NCI-H187 treated with DMSO at 0.1 percent for 48 hours (cell line): ENCODE measurements around the gene CANT1.
"Not testable (repeated sequence)": the region's sequence is repeated elsewhere in the genome, so short reads cannot be mapped to it uniquely, and the experiment has no call there.

ENCODE experiments used
- DNase-seq: peaks from one replicate; lab custom pipeline; 2025; lab: John Stamatoyannopoulos, UW

The CANT1 gene

DNA sequence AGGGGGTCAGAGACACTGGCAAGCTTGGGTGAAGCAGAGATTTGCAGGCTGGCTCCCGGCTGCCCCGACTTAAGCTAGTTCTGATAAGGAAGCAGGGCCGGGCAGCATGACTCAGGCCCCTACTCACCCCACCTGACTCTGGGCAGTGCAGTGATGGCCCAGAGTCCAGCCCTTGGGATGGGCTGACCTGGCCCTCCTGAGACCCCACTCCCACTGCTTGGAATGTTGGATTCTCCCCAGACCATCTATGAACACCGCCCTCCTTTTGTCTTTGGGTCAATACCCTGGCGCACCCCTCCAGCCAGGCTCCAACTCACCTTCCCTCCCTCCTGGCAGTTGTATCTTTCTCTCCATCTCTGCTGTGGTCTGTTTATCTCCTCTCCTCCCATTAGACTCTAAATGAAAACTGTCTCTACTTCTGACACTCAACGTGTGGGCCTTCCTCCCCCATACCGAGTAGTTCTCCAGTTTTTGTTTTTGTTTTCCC lies 50.9 kb downstream of the CANT1 start:
- DNase-seq = no peak

DNA sequence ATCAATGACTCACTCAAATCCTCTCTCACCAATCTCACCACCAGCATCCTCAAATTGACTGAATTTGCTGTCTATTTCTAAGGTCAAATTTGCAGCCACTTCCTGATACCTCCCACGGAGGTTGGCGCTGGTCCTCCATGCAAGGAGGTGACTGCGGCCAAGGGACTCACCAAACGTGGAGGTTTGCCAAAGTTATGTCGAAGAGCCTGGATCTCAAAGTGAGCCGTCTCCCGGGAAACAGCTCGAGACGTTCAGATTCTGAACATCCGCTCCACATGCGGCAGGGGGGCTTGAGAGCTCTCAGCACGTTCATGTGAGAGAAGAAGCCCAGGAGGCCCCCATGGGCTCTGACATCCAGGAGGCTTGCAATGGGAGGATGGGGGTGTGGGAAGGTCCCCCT lies 52.4 kb downstream of the CANT1 start:
- DNase-seq = no peak

DNA sequence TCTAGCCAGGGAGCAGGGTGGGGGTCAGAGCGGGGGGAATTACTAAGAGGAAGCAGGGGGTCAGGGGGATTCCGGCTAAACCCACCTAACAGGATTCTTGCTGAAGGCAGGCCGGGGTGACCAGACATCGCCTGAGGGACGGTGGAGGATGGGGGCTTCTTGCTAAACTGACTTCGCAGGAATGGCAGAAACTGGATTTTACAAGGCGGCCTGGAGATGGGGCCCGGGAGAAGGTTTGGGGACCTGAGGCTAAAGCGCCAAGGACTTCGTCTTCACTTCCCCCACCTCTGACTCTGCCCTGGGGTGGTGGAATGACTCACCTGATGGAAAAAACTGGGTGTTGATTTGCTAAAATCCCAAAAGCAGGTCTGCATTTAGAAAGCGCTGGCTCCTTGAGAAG lies 53.3 kb downstream of the CANT1 start:
- no peak for DNase-seq

DNA sequence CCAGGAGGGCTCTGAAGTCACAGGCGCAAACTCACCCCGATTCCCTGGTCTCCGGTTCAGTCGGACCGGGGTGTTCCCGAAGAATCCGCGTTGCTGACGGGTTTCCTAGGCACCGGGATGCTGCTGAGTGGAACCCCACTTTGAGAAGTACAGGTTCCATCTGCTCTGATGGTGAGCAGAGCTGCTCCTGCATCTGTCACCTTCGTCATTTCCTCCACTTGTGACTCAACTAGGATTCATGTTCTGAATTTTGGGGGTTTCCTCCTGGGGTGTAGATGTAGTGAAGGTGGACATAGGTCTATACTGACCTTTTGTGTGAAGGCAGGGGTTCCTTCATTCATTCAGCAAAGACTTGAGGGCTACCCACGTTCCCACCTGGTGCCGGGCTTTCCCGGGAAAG lies 54.9 kb downstream of the CANT1 start:
- no peak for DNase-seq

DNA sequence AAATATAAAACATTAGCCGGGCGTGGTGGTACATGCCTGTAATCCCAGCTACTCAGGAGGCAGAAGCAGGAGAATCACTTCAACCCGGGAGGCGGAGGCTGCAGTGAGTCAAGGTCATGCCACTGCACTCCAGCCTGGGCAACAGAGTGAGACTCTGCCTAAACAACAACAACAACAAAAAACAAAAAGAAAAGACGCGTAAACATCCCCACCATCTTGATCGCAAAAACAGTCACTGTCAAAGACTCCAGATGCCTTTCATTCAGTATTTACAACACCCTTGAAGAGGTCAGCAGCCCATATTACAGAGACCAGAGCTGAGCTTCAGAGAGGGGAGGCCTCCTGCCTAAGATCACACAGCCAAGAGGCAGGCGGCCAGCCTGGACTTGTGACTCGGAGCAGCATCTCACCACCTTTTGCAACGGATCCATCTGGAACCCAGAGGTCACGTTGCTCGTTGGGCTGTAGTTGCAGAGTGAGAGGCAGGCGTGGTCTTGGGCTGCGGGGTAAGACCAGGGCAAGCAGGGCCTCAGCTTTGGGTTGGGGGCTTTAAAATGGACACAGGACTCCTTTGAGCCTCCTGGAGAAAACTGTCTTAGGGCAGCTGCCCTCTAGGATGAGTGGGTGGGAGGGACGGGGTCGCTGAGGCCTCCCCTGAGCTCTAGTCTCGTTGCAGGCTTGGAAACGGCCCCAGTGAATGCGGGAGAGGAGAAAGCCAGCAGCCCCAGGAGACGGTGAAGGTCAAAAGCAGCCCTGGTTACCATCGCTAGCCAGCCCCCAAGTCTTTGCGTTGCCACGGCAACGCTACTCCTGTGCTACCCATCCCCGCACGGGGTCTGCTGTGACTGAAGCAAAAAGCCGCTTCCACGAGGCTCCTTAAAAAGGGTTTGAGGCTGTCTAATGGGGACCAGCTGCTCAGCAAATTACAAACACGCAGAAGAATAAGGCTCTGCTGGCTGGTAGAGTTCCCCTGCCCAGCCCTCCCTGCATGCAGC lies 55.9 kb downstream of the CANT1 start:
- DNase-seq = no peak

DNA sequence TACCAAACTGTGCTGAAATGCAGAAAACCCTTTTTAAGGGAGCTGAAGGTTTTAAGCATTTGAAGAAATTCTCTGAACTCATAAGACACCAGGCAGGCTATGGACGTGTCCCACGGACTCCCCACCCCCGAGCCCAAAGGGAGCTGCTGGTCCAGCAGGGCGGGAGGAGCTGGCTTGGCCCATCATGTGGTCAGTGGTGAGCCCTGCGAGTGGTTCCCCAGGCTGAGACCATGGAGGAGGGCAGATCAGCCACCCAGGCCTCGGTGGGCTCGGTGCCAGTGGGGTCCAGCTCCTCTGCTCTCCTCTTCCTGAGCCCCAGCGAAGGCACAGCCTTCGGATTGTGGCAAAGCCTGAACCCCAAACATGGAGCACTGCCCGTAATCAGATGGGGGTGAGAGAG lies 56.9 kb downstream of the CANT1 start:
- DNase-seq = no peak

DNA sequence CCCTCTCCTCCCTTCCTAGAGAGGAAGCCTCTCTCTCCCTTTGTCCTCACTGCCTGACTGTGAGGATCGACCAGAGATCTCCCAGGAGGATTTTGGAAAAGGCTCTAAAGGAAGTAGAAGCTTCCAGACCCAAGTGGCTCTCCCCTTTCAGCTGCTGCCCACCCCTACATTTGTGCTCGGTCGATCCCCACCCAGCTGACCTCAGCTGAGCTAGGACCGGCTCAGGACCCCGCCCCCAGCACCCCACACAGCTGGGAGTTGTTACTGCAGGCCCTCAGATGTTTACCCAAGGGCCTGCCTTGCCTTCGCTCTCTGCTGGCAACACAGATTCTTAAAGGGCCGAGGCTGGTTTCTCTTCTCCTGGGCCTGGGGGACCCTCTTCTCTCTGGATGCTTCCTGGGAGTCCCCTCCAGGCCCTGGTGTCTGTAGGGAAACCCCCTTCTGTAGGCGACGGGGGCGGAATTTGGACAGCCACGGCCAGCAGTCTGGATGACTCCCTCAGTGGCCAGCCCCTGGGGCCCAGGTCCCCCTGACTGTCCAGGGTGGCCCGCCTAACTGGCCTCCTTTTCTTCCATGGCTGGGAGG lies 57.5 kb downstream of the CANT1 start:
- no peak for DNase-seq

DNA sequence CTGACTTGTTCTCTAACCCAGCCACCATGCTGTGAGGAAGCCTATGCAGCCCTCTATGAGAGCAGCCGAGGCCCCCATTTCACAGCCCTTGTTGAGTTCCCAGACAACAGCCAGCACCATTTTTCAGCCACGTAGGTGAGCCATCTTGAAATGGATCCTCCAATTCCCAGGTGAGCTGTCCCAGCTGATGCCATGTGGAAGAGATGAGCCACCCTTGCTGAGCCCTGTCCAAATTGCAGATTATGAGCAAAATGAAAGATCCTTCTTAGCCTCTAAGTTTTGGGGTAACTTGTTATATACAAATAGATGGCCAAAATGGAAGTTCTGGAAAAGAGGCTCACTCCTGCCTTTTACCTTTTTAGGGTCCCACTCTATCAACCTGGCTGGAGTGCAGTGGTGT lies 58.7 kb downstream of the CANT1 start:
- no peak for DNase-seq

DNA sequence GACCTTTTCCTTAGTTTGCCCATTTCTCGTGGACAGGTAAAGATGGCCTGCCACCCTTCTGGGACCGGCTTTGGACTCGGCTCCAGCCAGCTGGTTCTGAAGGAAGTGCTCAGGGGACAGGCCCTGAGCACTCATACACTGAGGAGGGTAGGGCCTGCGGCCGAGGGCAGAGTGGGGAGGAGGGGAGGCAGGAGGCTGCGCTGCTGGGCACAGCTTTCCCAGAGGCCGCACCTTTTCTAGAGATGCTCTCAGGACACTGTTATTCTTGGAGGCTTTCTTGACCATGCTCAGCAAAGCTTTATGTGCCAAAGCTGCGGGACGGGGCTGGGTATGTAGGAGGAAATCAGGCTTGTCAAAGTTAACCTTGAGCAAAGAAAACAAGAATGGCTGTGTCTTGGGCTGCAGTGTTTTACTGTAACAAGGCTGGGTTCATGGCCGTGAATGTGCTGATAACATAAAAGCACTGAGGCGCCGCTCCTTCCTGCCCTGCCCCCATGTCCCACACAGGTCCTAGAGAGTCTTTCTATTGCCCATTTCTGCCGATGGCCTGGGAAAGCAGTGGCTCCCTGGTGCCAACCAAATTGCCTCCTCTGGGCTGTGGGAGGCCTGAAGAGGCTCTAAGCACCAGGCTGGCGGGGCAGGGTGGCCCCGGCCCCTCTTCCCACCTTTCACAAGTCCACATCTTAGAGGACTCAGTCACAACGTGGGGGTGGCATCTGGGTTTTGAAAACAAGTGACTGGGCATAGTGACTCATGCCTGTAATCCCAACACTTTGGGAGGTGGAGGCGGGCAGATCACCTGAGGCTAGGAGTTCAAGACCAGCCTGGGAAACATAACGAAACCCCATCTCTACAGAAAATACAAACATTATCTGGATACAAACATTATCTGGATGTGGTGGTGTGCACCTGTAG lies 62.1 kb downstream of the CANT1 start:
- DNase-seq = no peak

DNA sequence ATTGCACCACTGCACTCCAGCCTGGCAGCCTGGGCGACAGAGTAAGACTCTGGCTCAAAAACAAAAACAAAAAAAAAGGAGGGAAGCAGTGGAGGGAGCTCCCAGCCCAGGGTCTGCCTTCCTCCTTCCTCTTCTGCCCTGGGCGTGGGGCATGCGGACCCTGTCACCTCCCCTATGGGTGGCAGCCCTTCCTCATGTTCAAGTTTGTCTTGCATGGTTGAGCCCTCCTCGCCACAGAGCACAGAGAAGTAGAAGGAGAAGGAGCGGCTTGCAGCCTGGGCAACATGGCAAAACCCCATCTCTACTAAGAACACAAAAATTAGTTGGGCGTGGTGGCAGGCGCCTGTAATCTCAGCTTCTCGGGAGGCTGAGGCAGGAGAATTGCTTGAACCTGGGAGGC lies 62.9 kb downstream of the CANT1 start:
- no peak for DNase-seq

DNA sequence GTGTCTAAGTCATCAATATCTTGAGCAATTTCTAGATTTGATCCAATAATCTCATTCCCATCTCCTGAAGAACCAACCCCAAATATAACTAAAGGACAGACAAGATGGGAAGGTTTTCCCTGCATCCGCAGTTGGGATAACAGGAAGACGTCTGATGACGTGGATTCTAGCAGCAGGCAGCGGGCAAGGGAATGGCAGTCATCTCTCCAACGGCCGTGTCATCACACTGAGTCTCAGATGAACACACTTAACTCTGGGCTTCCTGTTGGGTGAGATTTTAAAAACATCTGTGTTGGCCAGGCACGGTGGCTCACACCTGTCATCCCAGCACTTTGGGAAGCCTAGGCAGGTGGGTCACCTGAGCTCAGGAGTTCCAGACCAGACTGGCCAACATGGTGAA lies 63.4 kb downstream of the CANT1 start:
- DNase-seq = no peak

DNA sequence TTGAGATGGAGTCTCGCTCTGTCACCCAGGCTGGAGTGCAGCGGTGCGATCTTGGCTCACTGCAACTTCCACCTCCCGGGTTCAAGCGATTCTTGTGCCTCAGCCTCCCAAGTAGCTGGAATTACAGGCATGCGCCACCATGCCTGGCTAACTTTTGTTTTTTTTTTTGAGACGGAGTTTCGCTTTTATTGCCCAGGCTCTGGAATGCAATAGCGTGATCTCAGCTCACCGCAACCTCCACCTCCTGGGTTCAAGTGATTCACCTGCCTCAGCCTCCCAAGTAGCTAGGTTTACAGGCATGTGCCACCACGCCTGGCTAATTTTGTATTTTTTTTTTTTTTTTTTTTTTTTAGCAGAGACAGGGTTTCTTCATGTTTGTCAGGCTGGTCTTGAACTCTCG lies 64.1 kb downstream of the CANT1 start:
- not testable (repeated sequence) for DNase-seq

DNA sequence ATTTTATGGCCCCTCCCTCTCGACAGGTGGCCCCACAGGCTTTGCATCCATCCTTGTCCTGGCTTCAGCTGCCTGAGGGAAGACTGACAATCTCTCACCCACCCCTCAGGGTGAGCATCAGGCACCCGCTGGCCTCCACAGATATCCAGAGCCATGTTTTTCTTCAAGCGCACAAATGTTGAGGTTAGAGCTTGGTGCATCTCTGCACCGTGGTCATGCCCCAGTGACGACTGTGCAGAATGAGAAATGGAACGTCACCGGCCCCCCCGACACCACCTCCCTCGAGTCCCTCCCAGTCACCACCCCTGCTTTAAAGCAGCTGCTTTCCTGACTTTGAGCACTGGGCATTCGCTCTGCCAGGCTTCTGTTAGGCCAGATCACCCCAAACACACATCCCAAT lies 64.6 kb downstream of the CANT1 start:
- DNase-seq = no peak

DNA sequence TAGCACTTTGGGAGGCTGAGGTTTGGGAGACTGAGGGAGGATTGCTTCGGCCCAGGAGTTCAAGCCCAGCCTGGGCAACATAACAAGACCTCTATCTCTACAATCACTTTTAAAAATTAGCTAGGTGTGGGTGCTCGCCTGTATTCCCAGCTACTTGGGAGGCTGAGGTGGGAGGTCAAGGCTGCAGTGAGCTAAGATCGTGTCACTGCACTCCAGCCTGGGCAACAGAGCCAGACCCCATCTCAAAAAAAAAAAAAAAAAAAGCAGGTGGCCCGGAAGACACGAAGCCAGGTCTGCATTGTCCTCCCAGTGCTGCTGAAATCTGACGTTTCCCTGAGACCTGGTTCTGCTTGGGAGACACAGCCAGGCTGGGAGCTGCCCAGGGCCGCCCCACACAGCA lies 65.5 kb downstream of the CANT1 start:
- DNase-seq = no peak
